Measurements from ENCODE around the gene HOXD8.

DNA sequence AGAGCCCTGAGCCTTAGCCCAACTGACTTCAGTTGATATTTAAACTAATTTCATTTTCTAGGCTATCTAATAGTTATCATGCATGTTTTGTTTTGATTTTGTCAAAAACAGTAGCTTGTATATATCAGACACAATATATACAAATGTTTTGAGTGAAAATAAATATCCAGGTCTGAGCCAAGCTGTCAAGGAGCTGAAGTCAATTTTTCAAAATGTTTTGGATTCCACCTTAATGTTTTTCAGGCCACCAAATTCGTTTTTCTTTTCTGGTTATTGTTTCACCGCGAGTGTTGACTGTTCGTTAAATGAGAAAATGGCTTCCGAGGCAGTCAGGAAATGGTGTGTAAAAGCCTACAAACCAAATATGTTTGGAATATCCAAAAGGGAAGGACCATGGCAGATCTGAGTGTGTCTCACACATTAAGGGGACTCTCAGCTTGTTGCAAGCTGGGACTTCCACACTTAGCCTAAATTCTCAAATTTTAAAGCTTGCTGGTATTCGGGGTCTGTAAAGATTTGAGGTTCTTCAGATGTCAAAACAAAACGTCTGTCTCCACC lies 27.1 kb upstream of the HOXD8 start:
- TF ChIP-seq RAD51 (IDR thresholded peaks at IDR 0.05; ENCODE audit: borderline replicate concordance, low read depth), result no peak
- TF ChIP-seq, protein P1, sequence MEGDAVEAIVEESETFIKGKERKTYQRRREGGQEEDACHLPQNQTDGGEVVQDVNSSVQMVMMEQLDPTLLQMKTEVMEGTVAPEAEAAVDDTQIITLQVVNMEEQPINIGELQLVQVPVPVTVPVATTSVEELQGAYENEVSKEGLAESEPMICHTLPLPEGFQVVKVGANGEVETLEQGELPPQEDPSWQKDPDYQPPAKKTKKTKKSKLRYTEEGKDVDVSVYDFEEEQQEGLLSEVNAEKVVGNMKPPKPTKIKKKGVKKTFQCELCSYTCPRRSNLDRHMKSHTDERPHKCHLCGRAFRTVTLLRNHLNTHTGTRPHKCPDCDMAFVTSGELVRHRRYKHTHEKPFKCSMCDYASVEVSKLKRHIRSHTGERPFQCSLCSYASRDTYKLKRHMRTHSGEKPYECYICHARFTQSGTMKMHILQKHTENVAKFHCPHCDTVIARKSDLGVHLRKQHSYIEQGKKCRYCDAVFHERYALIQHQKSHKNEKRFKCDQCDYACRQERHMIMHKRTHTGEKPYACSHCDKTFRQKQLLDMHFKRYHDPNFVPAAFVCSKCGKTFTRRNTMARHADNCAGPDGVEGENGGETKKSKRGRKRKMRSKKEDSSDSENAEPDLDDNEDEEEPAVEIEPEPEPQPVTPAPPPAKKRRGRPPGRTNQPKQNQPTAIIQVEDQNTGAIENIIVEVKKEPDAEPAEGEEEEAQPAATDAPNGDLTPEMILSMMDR (IDR thresholded peaks at IDR 0.05 in 2 of 3, conservative IDR thresholded peaks at IDR 0.05 in 1 of 3; ENCODE audit: insufficient read depth in 2 of 3, low read depth in 1 of 3, low read length in 3 of 3), result no peak
- no peak for TF ChIP-seq TGIF2 (CRISPR knock-in tag; IDR thresholded peaks at IDR 0.05)
- TF ChIP-seq C11orf30 (IDR thresholded peaks at IDR 0.05; ENCODE audit: low read depth), result no peak
- TF ChIP-seq, protein P2, sequence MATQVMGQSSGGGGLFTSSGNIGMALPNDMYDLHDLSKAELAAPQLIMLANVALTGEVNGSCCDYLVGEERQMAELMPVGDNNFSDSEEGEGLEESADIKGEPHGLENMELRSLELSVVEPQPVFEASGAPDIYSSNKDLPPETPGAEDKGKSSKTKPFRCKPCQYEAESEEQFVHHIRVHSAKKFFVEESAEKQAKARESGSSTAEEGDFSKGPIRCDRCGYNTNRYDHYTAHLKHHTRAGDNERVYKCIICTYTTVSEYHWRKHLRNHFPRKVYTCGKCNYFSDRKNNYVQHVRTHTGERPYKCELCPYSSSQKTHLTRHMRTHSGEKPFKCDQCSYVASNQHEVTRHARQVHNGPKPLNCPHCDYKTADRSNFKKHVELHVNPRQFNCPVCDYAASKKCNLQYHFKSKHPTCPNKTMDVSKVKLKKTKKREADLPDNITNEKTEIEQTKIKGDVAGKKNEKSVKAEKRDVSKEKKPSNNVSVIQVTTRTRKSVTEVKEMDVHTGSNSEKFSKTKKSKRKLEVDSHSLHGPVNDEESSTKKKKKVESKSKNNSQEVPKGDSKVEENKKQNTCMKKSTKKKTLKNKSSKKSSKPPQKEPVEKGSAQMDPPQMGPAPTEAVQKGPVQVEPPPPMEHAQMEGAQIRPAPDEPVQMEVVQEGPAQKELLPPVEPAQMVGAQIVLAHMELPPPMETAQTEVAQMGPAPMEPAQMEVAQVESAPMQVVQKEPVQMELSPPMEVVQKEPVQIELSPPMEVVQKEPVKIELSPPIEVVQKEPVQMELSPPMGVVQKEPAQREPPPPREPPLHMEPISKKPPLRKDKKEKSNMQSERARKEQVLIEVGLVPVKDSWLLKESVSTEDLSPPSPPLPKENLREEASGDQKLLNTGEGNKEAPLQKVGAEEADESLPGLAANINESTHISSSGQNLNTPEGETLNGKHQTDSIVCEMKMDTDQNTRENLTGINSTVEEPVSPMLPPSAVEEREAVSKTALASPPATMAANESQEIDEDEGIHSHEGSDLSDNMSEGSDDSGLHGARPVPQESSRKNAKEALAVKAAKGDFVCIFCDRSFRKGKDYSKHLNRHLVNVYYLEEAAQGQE (IDR thresholded peaks at IDR 0.05; ENCODE audit: borderline replicate concordance), result no peak
- TF ChIP-seq, protein P2 (CRISPR knock-in tag; IDR thresholded peaks at IDR 0.05; ENCODE audit: low read depth), result no peak
- TF ChIP-seq ZNF324 (CRISPR knock-in tag; IDR thresholded peaks at IDR 0.05), result no peak
- no peak for TF ChIP-seq POLR2AphosphoS5 (IDR thresholded peaks at IDR 0.05; ENCODE audit: control insufficient read depth, insufficient read depth, low read depth, low read length)
- TF ChIP-seq KAT8 (IDR thresholded peaks at IDR 0.05; ENCODE audit: low read depth), result no peak
- TF ChIP-seq NR1H2 (CRISPR knock-in tag; IDR thresholded peaks at IDR 0.05), result no peak

Data from K562 (cell line).